Body of pancreas (tissue), 4 donors: Measurements from ENCODE around the gene FAM107B. TPM values are rescaled to one million over a fixed set of nuclear protein-coding genes. Genes with fewer than 3 reads are reported as not detected.
A peak's percentile ranks its signal among the peaks of the same experiment; 100 is the strongest.

Experiments
- ATAC-seq: fragments of 150-250 bp; one replicate; pipeline ENCODE4 v1.9.1; 2016
- DNase-seq, 4 donors: peaks; one replicate each; pipeline ENCODE4 v3.0.0-alpha.2; 2019
- H3K27ac ChIP-seq, 4 donors: fragments of 200-600 bp; sonication (generic); 1 replicate in 3 of 4; 2 replicates in 1 of 4; pipeline versions ENCODE4 v1.5.1 to v1.6.1; 2016 to 2019; ENCODE audit warnings: mild to moderate bottlenecking in 1 of 4, mixed read lengths in 1 of 4, moderate library complexity in 1 of 4
- H3K27me3 ChIP-seq, 2 donors: fragments of 200-600 bp; sonication (generic); one replicate each; pipeline ENCODE4 v1.6.0; 2016; ENCODE audit warnings: mild to moderate bottlenecking in 1 of 2
- H3K36me3 ChIP-seq, 2 donors: fragments of 200-600 bp; sonication (generic); replicated peaks in 1 of 2; 2 replicates each; pipeline ENCODE4 v1.5.1; 2016; ENCODE audit warnings: low read depth in 2 of 2; ENCODE audit not compliant: insufficient read depth in 1 of 2
- H3K4me1 ChIP-seq: fragments of 200-600 bp; sonication (generic); one replicate; pipeline ENCODE4 v1.6.0; 2016
- H3K4me3 ChIP-seq, 2 donors: fragments of 200-600 bp; sonication (generic); 1 replicate in 1 of 2; 2 replicates in 1 of 2; pipeline ENCODE4 v1.5.1; 2016 to 2019
- H3K9me3 ChIP-seq, 3 donors: fragments of 200-600 bp; sonication (generic); 1 replicate in 2 of 3; 2 replicates in 1 of 3; pipeline ENCODE4 v1.5.1; 2016
- POLR2A ChIP-seq, 3 donors: fragments of 450-650 bp; IDR thresholded peaks; one replicate each; pipeline ENCODE4 v1.6.1; 2016; ENCODE audit warnings: antibody characterized with exemption in 3 of 3, mild to moderate bottlenecking in 2 of 3
- WGBS, 2 donors: methylation state at CpG; one replicate each; pipeline ENCODE4 v1.1.5; 2017; 5-methylcytosine and 5-hydroxymethylcytosine counted together
- intact Hi-C: fragments of 100-400 bp; cut with DNase I; formaldehyde crosslinking; loops from one replicate; pipeline ENCODE4 v1.15.1; 2023
- total RNA-seq, 2 donors: library from RNA; depleted of rRNA; stranded (reverse); fragments of >200 nt; gene quantifications; one replicate each; pipeline ENCODE4 v1.1.0, GENCODE V29; 2016
- TF ChIP-seq, protein P1 (sequence below), 7 experiments: fragments of 450-650 bp in 4 of 7; fragments of 200-600 bp in 3 of 7; sonication (generic) in 3 of 7; IDR thresholded peaks; one replicate each; pipeline ENCODE4 v1.5.1; 2016 to 2019; ENCODE audit warnings: antibody characterized with exemption in 7 of 7

Gene FAM107B
- total RNA-seq, 2 donors from 2014 or later: 19.4 to 45.9 TPM

GRCh38 chr10:14563076-14563336 is 211.7 kb downstream of the FAM107B start:
- Histone ChIP-seq H3K36me3 (peaks cover 0 to 2% of the 10 kb centered on the region in 2 donors), H3K4me3 (no peak overlapping the region), H3K27me3 (no peaks in the 10 kb centered on the region), H3K27ac (no peak overlapping the region), H3K9me3 (no peaks in the 10 kb centered on the region), H3K4me1 (peaks cover 51% of the 10 kb centered on the region)
- intact Hi-C loops: no loop called here
- ATAC-seq (no peak), DNase-seq (no peak)
- no peak for TF ChIP-seq POLR2A (IDR thresholded peaks at IDR 0.05)
- TF ChIP-seq, protein P1, sequence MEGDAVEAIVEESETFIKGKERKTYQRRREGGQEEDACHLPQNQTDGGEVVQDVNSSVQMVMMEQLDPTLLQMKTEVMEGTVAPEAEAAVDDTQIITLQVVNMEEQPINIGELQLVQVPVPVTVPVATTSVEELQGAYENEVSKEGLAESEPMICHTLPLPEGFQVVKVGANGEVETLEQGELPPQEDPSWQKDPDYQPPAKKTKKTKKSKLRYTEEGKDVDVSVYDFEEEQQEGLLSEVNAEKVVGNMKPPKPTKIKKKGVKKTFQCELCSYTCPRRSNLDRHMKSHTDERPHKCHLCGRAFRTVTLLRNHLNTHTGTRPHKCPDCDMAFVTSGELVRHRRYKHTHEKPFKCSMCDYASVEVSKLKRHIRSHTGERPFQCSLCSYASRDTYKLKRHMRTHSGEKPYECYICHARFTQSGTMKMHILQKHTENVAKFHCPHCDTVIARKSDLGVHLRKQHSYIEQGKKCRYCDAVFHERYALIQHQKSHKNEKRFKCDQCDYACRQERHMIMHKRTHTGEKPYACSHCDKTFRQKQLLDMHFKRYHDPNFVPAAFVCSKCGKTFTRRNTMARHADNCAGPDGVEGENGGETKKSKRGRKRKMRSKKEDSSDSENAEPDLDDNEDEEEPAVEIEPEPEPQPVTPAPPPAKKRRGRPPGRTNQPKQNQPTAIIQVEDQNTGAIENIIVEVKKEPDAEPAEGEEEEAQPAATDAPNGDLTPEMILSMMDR (IDR thresholded peaks at IDR 0.05): no peak
- WGBS, 2 donors: 84% methylated on average over 3 of the region's 3 CpGs

DNA sequence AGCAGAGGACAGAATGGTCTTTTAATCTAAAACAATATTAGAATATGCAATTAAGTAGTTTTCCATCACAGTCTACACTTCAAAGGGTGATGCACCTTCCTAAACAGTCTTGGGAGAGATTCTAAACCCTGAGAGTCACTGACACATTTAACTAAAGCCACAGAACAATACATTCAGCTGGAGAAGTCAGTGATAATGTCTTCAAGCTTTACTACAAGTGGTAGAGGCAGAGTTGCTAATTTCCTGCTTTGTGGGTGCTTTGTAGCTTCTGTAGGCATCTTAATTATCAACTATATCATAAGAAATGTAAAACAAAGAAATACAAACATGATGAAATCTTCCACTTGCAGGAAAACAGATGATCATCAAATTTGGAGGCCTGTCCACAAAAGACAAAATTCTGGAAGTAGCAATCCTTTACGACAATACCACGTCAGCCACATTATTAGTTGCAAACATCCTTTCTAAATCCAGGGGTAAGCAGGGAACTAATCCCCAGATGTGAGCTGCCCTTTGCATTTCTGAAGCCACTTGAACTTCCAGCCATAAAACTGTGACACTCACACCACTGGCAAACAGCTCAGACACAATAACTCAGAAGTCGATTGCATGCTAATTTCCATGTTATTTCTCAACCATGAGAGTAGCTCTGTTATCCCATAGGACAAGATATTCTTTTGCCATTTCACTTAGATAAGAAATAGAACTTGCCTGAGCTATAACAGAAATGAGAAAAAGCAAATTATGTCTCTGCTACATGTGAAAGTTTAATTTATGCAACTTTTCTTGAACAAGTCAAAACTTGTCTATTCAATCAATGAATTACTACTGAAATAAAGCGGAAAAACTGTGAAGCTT is 212.2 kb downstream of the FAM107B start:
- no peaks in the 10 kb centered on the region for H3K9me3 ChIP-seq
- H3K4me1 ChIP-seq: peaks cover 53% of the 10 kb centered on the region
- no peak for DNase-seq
- 71 to 75% methylated on average over 4 of the region's 4 CpGs for WGBS, 2 donors
- no peaks in the 10 kb centered on the region for H3K36me3 ChIP-seq
- TF ChIP-seq, protein P1 (IDR thresholded peaks at IDR 0.05): no peak
- no peak for TF ChIP-seq POLR2A (IDR thresholded peaks at IDR 0.05)
- ATAC-seq: no peak
- H3K4me3 ChIP-seq: no peak overlapping the region
- intact Hi-C loops: no loop called here
- H3K27ac ChIP-seq: no peak overlapping the region
- H3K27me3 ChIP-seq: no peaks in the 10 kb centered on the region

DNA sequence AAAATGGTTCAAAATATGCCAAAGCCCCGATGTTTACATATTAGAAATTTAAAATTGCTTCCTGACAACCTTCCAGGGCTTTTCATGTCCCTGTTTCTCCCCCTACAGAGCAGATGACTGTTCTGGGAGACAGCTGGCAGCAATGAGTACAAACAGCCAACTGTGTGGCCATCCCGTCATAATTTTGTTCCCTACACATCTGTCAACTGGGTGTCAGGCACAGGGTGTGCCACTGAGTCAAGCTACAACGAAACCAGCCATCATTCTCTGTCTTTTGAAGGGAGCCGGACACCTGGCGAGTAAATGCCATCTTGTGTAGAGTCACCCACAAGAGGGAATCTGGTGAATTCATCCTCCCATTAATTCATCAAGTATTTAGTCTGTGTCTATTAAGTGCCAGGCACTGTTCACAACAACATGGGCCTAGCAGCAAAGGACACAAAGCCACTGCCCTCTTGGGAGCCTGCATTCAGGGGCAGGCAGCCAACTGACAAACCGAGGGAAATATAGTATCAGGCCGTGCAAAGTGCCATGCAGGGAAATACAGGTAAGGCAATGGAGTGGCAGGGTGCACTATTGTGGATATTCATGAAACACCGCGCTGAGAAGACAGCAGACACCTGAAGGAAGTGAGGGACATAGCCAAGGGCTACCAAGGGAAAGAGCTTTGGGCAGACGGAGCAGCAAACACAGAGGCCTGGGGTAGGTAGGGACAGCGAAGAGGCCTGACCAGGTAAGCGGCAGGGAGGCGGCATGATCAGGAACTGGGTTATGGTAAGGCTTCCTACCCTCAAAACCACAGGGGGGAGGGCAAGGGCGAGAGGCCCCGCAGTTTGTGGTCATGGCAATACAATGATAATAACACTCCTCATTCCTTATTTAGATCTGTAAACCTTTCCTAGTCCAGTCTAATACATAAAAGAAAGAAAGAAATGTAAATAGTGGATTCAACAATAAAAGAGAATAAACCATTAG is 213.6 kb downstream of the FAM107B start:
- H3K4me3 ChIP-seq: no peak overlapping the region
- no peaks in the 10 kb centered on the region for H3K27me3 ChIP-seq
- 81 to 91% methylated on average over 15 of the region's 15 CpGs for WGBS, 2 donors
- DNase-seq: no peak
- no peak for ATAC-seq
- peaks cover 67% of the 10 kb centered on the region for H3K4me1 ChIP-seq
- H3K9me3 ChIP-seq: no peaks in the 10 kb centered on the region
- no peaks in the 10 kb centered on the region for H3K36me3 ChIP-seq
- intact Hi-C loops: no loop called here
- TF ChIP-seq POLR2A (IDR thresholded peaks at IDR 0.05): no peak
- TF ChIP-seq, protein P1 (IDR thresholded peaks at IDR 0.05): no peak
- peak overlapping the region in 3 of 4 donors; percentile 11 to 77 (median 30) for H3K27ac ChIP-seq

- DNase-seq: peak in 1 of 4 donors; percentile 46
- ATAC-seq: no peak
- H3K4me1 ChIP-seq: peaks cover 74% of the 10 kb centered on the region
Observed at GRCh38 chr10:14560274-14560673, 214.4 kb downstream of the FAM107B start.

More at GRCh38 chr10:14560274-14560673, 214.4 kb downstream of the FAM107B start:
- TF ChIP-seq, protein P1 (IDR thresholded peaks at IDR 0.05): no peak
- TF ChIP-seq POLR2A (IDR thresholded peaks at IDR 0.05): no peak
- WGBS, 2 donors: 83 to 90% methylated on average over 9 of the region's 9 CpGs
- H3K4me3 ChIP-seq: no peak overlapping the region
- intact Hi-C loops: no loop called here
- no peaks in the 10 kb centered on the region for H3K36me3 ChIP-seq
- no peaks in the 10 kb centered on the region for H3K27me3 ChIP-seq
- peak overlapping the region; percentile 30 to 77 (median 65) for H3K27ac ChIP-seq
- no peaks in the 10 kb centered on the region for H3K9me3 ChIP-seq
